HepG2 (cell line): ENCODE data around the gene VRK3. TPM values are rescaled to one million over a fixed set of nuclear protein-coding genes. Genes with fewer than 3 reads are reported as not detected.

ENCODE experiments used
- ELF1 ChIP-seq: sonication (generic); formaldehyde crosslinking; IDR thresholded peaks from 2 replicates; pipeline ENCODE4 v1.4.0; 2020; ENCODE audit warnings: missing genetic modification reagents
- GABPA ChIP-seq, 2 experiments: IDR thresholded peaks; 2 replicates each; pipeline ENCODE4 v1.6.1; 2011 to 2016; ENCODE audit warnings: low read depth in 2 of 2, low read length in 1 of 2, missing biosample characterization in 1 of 2, missing genetic modification characterization in 1 of 2
- HCFC1 ChIP-seq: fragments of 150-350 bp; IDR thresholded peaks from 2 replicates; pipeline ENCODE4 v1.6.1; 2014; ENCODE audit warnings: low read depth, low read length
- NFYC ChIP-seq: IDR thresholded peaks from 2 replicates; pipeline ENCODE4 v1.6.1; 2016; ENCODE audit warnings: missing genetic modification reagents, missing compliant biosample characterization
- NR2C2 ChIP-seq: sonication (generic); formaldehyde crosslinking; IDR thresholded peaks from 2 replicates; pipeline ENCODE4 v1.4.0; 2020; ENCODE audit warnings: missing genetic modification reagents, mild to moderate bottlenecking, moderate library complexity, borderline replicate concordance
- SUZ12 ChIP-seq: fragments of 150-350 bp; IDR thresholded peaks from 2 replicates; pipeline ENCODE4 v1.6.1; 2014; ENCODE audit warnings: low read depth, low read length
- ZKSCAN5 ChIP-seq: sonication (generic); formaldehyde crosslinking; IDR thresholded peaks from 2 replicates; pipeline ENCODE4 v1.5.1; 2020; ENCODE audit warnings: mild to moderate bottlenecking, missing genetic modification reagents
- ZNF441 ChIP-seq: sonication (generic); formaldehyde crosslinking; IDR thresholded peaks from 2 replicates; pipeline ENCODE4 v1.7.0; 2021; ENCODE audit warnings: missing genetic modification reagents, borderline replicate concordance
- polyA plus RNA-seq, 8 experiments: library from polyadenylated mRNA; depleted of rRNA in 3 of 8; stranded (reverse) in 7 of 8; unstranded in 1 of 8; fragments of >200 nt; fragmentation: Illumina TruSeq in 4 of 8; extraction: Trizol in 4 of 8; gene quantifications; 2 replicates each; pipeline versions ENCODE4 v1.2.1 to v1.2.3, GENCODE V29; 2011 to 2016; ENCODE audit warnings: low read depth in 4 of 8, missing spikeins in 1 of 8, mixed read lengths in 1 of 8; ENCODE audit not compliant: insufficient read depth in 1 of 8
- total RNA-seq, 5 experiments: library from RNA; depleted of rRNA; stranded (reverse); fragments of >200 nt; fragmentation: Illumina TruSeq; extraction: Trizol; gene quantifications; 2 replicates each; pipeline ENCODE4 v1.2.3, GENCODE V29; 2016; ENCODE audit warnings: low read depth in 1 of 5
- TF ChIP-seq, protein P1 (sequence below): sonication (generic); formaldehyde crosslinking; IDR thresholded peaks from 2 replicates; pipeline ENCODE4 v1.8.1; 2022; ENCODE audit warnings: mild to moderate bottlenecking, missing genetic modification reagents
- TF ChIP-seq, protein P2 (sequence below), 2 experiments: sonication (generic) in 1 of 2; formaldehyde crosslinking in 1 of 2; IDR thresholded peaks; 2 replicates each; pipeline versions ENCODE4 v1.6.1 to v1.9.0; 2014 to 2022; ENCODE audit warnings: antibody characterized with exemption in 1 of 2, borderline replicate concordance in 1 of 2, inconsistent platforms in 1 of 2, low read depth in 1 of 2, missing genetic modification reagents in 1 of 2

The VRK3 gene
- total and polyA plus RNA-seq, 2 of the 13 experiments (the other 11 are each of a cell fraction or from before 2014, with no cell fraction given): 23.8 to 28.3 TPM

DNA sequence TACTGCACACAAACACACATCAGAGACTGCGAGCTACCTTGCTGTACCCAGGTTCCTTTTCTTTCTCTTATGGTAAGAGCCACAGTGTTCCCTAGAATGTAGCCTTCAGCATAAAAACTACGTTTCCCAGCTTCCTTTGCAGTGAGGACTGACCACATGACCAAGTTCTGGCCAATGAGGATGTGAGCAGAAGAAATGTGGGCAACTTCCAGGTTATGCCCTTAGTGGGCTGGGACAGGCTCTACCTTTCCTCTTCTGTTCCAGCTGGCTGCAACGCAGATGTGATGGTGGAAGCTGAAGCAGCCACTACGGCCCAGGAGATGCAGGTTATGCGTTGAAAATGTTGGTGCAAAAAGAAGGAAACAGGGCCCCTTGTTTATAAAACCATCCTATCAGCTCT is 27.5 kb downstream of the VRK3 start (continued):
- TF ChIP-seq, protein P1, sequence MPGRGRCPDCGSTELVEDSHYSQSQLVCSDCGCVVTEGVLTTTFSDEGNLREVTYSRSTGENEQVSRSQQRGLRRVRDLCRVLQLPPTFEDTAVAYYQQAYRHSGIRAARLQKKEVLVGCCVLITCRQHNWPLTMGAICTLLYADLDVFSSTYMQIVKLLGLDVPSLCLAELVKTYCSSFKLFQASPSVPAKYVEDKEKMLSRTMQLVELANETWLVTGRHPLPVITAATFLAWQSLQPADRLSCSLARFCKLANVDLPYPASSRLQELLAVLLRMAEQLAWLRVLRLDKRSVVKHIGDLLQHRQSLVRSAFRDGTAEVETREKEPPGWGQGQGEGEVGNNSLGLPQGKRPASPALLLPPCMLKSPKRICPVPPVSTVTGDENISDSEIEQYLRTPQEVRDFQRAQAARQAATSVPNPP: no peak
- TF ChIP-seq NR2C2 (CRISPR knock-in tag): peak; percentile 81; the same call in 1 of the 2 replicates
- peak; percentile 37; the same call in 1 of the 2 replicates for TF ChIP-seq SUZ12
- no peak for TF ChIP-seq GABPA (IDR thresholded peaks at IDR 0.05; ENCODE audit: low read depth, low read length)
- peak; percentile 56 for TF ChIP-seq GABPA (CRISPR knock-in tag; IDR thresholded peaks at IDR 0.05; ENCODE audit: low read depth)
- peak; percentile 70 for TF ChIP-seq HCFC1
- TF ChIP-seq, protein P2, sequence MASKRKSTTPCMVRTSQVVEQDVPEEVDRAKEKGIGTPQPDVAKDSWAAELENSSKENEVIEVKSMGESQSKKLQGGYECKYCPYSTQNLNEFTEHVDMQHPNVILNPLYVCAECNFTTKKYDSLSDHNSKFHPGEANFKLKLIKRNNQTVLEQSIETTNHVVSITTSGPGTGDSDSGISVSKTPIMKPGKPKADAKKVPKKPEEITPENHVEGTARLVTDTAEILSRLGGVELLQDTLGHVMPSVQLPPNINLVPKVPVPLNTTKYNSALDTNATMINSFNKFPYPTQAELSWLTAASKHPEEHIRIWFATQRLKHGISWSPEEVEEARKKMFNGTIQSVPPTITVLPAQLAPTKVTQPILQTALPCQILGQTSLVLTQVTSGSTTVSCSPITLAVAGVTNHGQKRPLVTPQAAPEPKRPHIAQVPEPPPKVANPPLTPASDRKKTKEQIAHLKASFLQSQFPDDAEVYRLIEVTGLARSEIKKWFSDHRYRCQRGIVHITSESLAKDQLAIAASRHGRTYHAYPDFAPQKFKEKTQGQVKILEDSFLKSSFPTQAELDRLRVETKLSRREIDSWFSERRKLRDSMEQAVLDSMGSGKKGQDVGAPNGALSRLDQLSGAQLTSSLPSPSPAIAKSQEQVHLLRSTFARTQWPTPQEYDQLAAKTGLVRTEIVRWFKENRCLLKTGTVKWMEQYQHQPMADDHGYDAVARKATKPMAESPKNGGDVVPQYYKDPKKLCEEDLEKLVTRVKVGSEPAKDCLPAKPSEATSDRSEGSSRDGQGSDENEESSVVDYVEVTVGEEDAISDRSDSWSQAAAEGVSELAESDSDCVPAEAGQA (IDR thresholded peaks at IDR 0.05; ENCODE audit: low read depth): no peak
- TF ChIP-seq, protein P2 (CRISPR knock-in tag; IDR thresholded peaks at IDR 0.05; ENCODE audit: borderline replicate concordance): no peak
- peak; percentile 86 for TF ChIP-seq NFYC (CRISPR knock-in tag)
- TF ChIP-seq ZNF441 (CRISPR knock-in tag): no peak
- peak; percentile 62 for TF ChIP-seq ELF1 (CRISPR knock-in tag)
- no peak for TF ChIP-seq ZKSCAN5 (CRISPR knock-in tag)
